HCT116 (cell line): Measurements from ENCODE around the gene NLRP5. TPM values are rescaled to one million over a fixed set of nuclear protein-coding genes. Genes with fewer than 3 reads are reported as not detected.

Experiments
- ATAC-seq: fragments of 200-7000 bp; cut with Tn5 transposase; 2 replicates; pipeline ENCODE4 v1.9.1; 2020; ENCODE audit warnings: mild to moderate bottlenecking, moderate library complexity
- BruUV-seq: library from RNA; stranded (reverse); fragments of 400-500 nt; replicated peaks from 2 replicates; lab custom pipeline; 2021; lab: Mats Ljungman, UMichigan
- CTCF ChIA-PET: fragments of 300-600 bp; sonication (Branson Sonifier 250); formaldehyde crosslinking; loops from one replicate; lab custom pipeline; 2021; ENCODE audit warnings: antibody characterized with exemption; lab: Charles Lee
- POLR2A ChIA-PET: fragments of 300-600, 350-600 bp; sonication (Branson Sonifier 250); formaldehyde crosslinking; loops from one replicate; lab custom pipeline; 2021; ENCODE audit warnings: antibody characterized with exemption; lab: Charles Lee
- RAD21 ChIA-PET, 2 experiments: fragments of 300-600 bp; sonication (Branson Sonifier 250); formaldehyde crosslinking; loops; one replicate each; lab custom pipeline; 2023; ENCODE audit warnings: low total read pairs in 2 of 2; ENCODE audit not compliant: uncharacterized antibody in 2 of 2, unreplicated experiment in 2 of 2, low non-redundant PET in 1 of 2; lab: Charles Lee
- DNase-seq: peaks from one replicate; pipeline ENCODE4 v3.0.0-alpha.2; 2010; ENCODE audit warnings: low read depth, low spot score
- H2AFZ ChIP-seq: fragments of 200-600 bp; shearing (Covaris generic), sonication (generic); 2 replicates; pipeline ENCODE4 v1.6.1; 2017; ENCODE audit warnings: low read depth, mixed run types, mixed read lengths, antibody characterized with exemption, low read length; ENCODE audit not compliant: poor library complexity, severe bottlenecking
- H3K27ac ChIP-seq: 2 replicates; pipeline ENCODE4 v1.5.1; 2012; ENCODE audit warnings: low read depth, low read length
- H3K27me3 ChIP-seq: fragments of 200-600 bp; sonication (generic); 2 replicates; pipeline ENCODE4 v1.6.1; 2016; ENCODE audit warnings: mixed run types, low read length, mixed read lengths; ENCODE audit not compliant: insufficient read depth
- H3K36me3 ChIP-seq, 2 experiments: fragments of 200-500 bp in 1 of 2; fragments of 200-600 bp in 1 of 2; sonication (Bioruptor generic) in 1 of 2; sonication (generic) in 1 of 2; 2 replicates each; pipeline versions ENCODE4 v1.5.1 to v1.6.1; 2014 to 2016; ENCODE audit warnings: low read length in 2 of 2, inconsistent platforms in 1 of 2, mixed read lengths in 1 of 2, mixed run types in 1 of 2; ENCODE audit not compliant: insufficient read depth in 2 of 2, control insufficient read depth in 1 of 2
- H3K4me1 ChIP-seq, 2 experiments: fragments of 200-600 bp in 1 of 2; sonication (generic) in 1 of 2; 2 replicates each; pipeline versions ENCODE4 v1.5.1 to v1.6.1; 2012 to 2017; ENCODE audit warnings: low read length in 2 of 2, inconsistent platforms in 1 of 2, mild to moderate bottlenecking in 1 of 2, mixed read lengths in 1 of 2, mixed run types in 1 of 2, moderate library complexity in 1 of 2; ENCODE audit not compliant: insufficient read depth in 2 of 2, control insufficient read depth in 1 of 2
- H3K4me2 ChIP-seq: fragments of 200-600 bp; sonication (generic); 2 replicates; pipeline ENCODE4 v1.6.1; 2017; ENCODE audit warnings: mixed run types, low read length, mixed read lengths
- H3K4me3 ChIP-seq, 2 experiments: fragments of 200-600 bp in 1 of 2; sonication (generic) in 1 of 2; replicated peaks in 1 of 2; 2 replicates each; pipeline ENCODE4 v1.5.1; 2011 to 2016; ENCODE audit warnings: low read length in 2 of 2, control low read depth in 1 of 2, low read depth in 1 of 2, mild to moderate bottlenecking in 1 of 2, mixed read lengths in 1 of 2, mixed run types in 1 of 2
- H3K79me2 ChIP-seq: fragments of 200-600 bp; sonication (generic); 2 replicates; pipeline ENCODE4 v1.6.1; 2017; ENCODE audit warnings: mild to moderate bottlenecking, mixed run types, low read length, moderate library complexity, mixed read lengths; ENCODE audit not compliant: insufficient read depth
- H3K9ac ChIP-seq: fragments of 200-600 bp; sonication (generic); 2 replicates; pipeline ENCODE4 v1.6.1; 2016; ENCODE audit warnings: low read length, mixed read lengths
- H3K9me2 ChIP-seq: fragments of 200-600 bp; sonication (generic), shearing (Covaris generic); 2 replicates; pipeline ENCODE4 v1.6.1; 2017; ENCODE audit warnings: mixed run types, mild to moderate bottlenecking, moderate library complexity; ENCODE audit not compliant: insufficient read depth
- H3K9me3 ChIP-seq, 2 experiments: fragments of 200-500 bp in 1 of 2; fragments of 200-600 bp in 1 of 2; sonication (Bioruptor generic) in 1 of 2; sonication (generic) in 1 of 2; 2 replicates each; pipeline ENCODE4 v1.6.1; 2014 to 2017; ENCODE audit warnings: low read length in 2 of 2, mixed read lengths in 2 of 2, inconsistent platforms in 1 of 2, low read depth in 1 of 2, mild to moderate bottlenecking in 1 of 2, mixed run types in 1 of 2, moderate library complexity in 1 of 2; ENCODE audit not compliant: control insufficient read depth in 1 of 2, insufficient read depth in 1 of 2
- H4K20me1 ChIP-seq: fragments of 200-600 bp; sonication (generic), shearing (Covaris generic); 2 replicates; pipeline ENCODE4 v1.6.1; 2017; ENCODE audit warnings: mixed run types, mild to moderate bottlenecking, moderate library complexity; ENCODE audit not compliant: insufficient read depth
- CBX3 ChIP-seq: IDR thresholded peaks from 2 replicates; pipeline ENCODE4 v1.6.1; 2012; ENCODE audit warnings: low read depth
- CEBPB ChIP-seq: IDR thresholded peaks from 2 replicates; pipeline ENCODE4 v1.6.1; 2012; ENCODE audit warnings: low read depth
- EGR1 ChIP-seq: IDR thresholded peaks from 2 replicates; pipeline ENCODE4 v1.6.1; 2012; ENCODE audit warnings: low read depth
- ELF1 ChIP-seq: IDR thresholded peaks from 2 replicates; pipeline ENCODE4 v1.6.1; 2012; ENCODE audit warnings: low read depth, borderline replicate concordance
- EZH2 ChIP-seq: fragments of 200-600 bp; sonication (generic); IDR thresholded peaks from 2 replicates; pipeline ENCODE4 v1.6.1; 2017; ENCODE audit warnings: antibody characterized with exemption, mixed run types
- EZH2phosphoT487 ChIP-seq: fragments of 200-600 bp; IDR thresholded peaks from 2 replicates; pipeline ENCODE4 v1.6.1; 2018; ENCODE audit warnings: antibody characterized with exemption, borderline replicate concordance
- POLR2A ChIP-seq: IDR thresholded peaks from 2 replicates; pipeline ENCODE4 v1.7.0; 2011; ENCODE audit warnings: borderline replicate concordance; ENCODE audit not compliant: insufficient read depth, insufficient read length; ENCODE audit errors: extremely low read depth
- POLR2AphosphoS5 ChIP-seq: IDR thresholded peaks from 2 replicates; pipeline ENCODE4 v1.6.1; 2011; ENCODE audit warnings: mild to moderate bottlenecking, low read depth, low read length, moderate library complexity
- RAD21 ChIP-seq: IDR thresholded peaks from 2 replicates; pipeline ENCODE4 v1.6.1; 2012; ENCODE audit warnings: low read depth, mild to moderate bottlenecking
- SIN3A ChIP-seq: IDR thresholded peaks from 2 replicates; pipeline ENCODE4 v1.6.1; 2012; ENCODE audit warnings: low read depth
- SP1 ChIP-seq: IDR thresholded peaks from 2 replicates; pipeline ENCODE4 v1.6.1; 2012; ENCODE audit warnings: low read depth
- SRF ChIP-seq: IDR thresholded peaks from 2 replicates; pipeline ENCODE4 v1.6.1; 2012; ENCODE audit warnings: low read depth
- TCF7L2 ChIP-seq: IDR thresholded peaks from 2 replicates; pipeline ENCODE4 v1.7.0; 2011; ENCODE audit warnings: borderline replicate concordance, inconsistent platforms; ENCODE audit not compliant: insufficient read depth, insufficient read length; ENCODE audit errors: extremely low read depth
- YY1 ChIP-seq: IDR thresholded peaks from 2 replicates; pipeline ENCODE4 v1.6.1; 2011; ENCODE audit warnings: low read length, low read depth, moderate library complexity, mild to moderate bottlenecking; ENCODE audit not compliant: insufficient replicate concordance; ENCODE audit errors: extremely low read depth
- ZNF274 ChIP-seq: fragments of 200-500 bp; sonication (Bioruptor generic); IDR thresholded peaks from 2 replicates; pipeline ENCODE4 v1.6.1; 2014; ENCODE audit warnings: mild to moderate bottlenecking, low read depth, low read length, inconsistent platforms
- intact Hi-C: fragments of 100-400 bp; cut with micrococcal nuclease; formaldehyde crosslinking; loops from 2 replicates; pipeline ENCODE4 v1.10.0; 2022
- total RNA-seq: library from RNA; stranded (reverse); gene quantifications from one replicate; pipeline ENCODE4 v1.2.1, GENCODE V29; 2021; ENCODE audit not compliant: unreplicated experiment
- TF ChIP-seq, protein P1 (sequence below): IDR thresholded peaks from 2 replicates; pipeline ENCODE4 v1.6.1; 2012
- TF ChIP-seq, protein P2 (sequence below): IDR thresholded peaks from 2 replicates; pipeline ENCODE4 v1.6.1; 2011; ENCODE audit warnings: mild to moderate bottlenecking, low read length, moderate library complexity; ENCODE audit not compliant: insufficient replicate concordance; ENCODE audit errors: extremely low read depth

Gene NLRP5
- total RNA-seq, 1 experiment from 2014 or later: 0.30 TPM

DNA sequence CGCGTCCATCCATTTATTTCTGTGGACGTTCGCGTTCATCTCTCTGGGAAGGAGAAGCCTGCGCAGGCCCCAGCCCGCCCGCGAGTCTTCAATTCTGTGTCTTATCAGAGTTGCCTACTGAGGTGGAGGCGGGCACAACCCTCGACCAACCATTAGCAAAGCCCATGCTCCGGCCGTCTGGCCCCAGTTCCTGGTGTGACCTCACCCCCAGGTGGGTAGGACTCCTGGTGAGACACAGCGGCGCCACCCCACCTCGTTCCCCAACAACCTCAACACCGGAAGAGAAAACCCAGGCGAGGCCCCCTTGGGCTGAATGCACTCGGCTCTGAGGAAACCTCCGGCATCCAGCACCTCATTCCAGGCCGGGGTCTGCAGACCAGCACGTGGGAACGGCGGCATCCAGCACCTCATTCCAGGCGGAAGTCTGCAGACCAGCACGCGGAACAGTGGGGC lies 119.8 kb downstream of the NLRP5 start:
- Histone ChIP-seq H3K4me1 (peaks cover 0 to 9% of the 10 kb centered on the region in 2 experiments; a peak in 1 of 4 replicates), H3K9me2 (no peaks in the 10 kb centered on the region), H3K9me3 (no peaks in the 10 kb centered on the region), H3K27me3 (no peaks in the 10 kb centered on the region), H3K9ac (no peak overlapping the region), H3K36me3 (peaks cover 0 to 9% of the 10 kb centered on the region in 2 experiments; a peak in 1 of 4 replicates), H3K27ac (no peak overlapping the region), H4K20me1 (peaks cover 4% of the 10 kb centered on the region; the same call in 1 of the 2 replicates), H3K4me3 (no peak overlapping the region), H3K4me2 (no peak overlapping the region), H2AFZ (no peak overlapping the region), H3K79me2 (peaks cover 94% of the 10 kb centered on the region)
- no TSS peak for BruUV-seq
- ATAC-seq (no peak), DNase-seq (no peak)
- intact Hi-C loops: no loop called here
- CTCF ChIA-PET: no interaction called here
- POLR2A ChIA-PET: no interaction called here
- RAD21 ChIA-PET: no interaction called here
- no peak for TF ChIP-seq EZH2
- TF ChIP-seq, protein P1, sequence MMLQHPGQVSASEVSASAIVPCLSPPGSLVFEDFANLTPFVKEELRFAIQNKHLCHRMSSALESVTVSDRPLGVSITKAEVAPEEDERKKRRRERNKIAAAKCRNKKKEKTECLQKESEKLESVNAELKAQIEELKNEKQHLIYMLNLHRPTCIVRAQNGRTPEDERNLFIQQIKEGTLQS: no peak
- TF ChIP-seq ELF1: no peak

GRCh38 chr19:56106993-56107392 lies 120.4 kb downstream of the NLRP5 start:
- intact Hi-C loops: no loop called here
- RAD21 ChIA-PET: no interaction called here
- H3K79me2 ChIP-seq: peaks cover 94% of the 10 kb centered on the region
- no TSS peak for BruUV-seq
- peaks cover 4% of the 10 kb centered on the region; the same call in 1 of the 2 replicates for H4K20me1 ChIP-seq
- no peaks in the 10 kb centered on the region for H3K9me3 ChIP-seq
- CTCF ChIA-PET: no interaction called here
- POLR2A ChIA-PET: no interaction called here
- H3K9me2 ChIP-seq: no peaks in the 10 kb centered on the region
- DNase-seq: no peak
- no peaks in the 10 kb centered on the region for H3K27me3 ChIP-seq
- H3K4me3 ChIP-seq: no peak overlapping the region
- H3K4me2 ChIP-seq: no peak overlapping the region
- no peak for ATAC-seq
- no peak overlapping the region for H3K9ac ChIP-seq
- peaks cover 0 to 9% of the 10 kb centered on the region in 2 experiments; a peak in 1 of 4 replicates for H3K4me1 ChIP-seq
- H2AFZ ChIP-seq: no peak overlapping the region
- no peak overlapping the region for H3K27ac ChIP-seq
- peaks cover 0 to 7% of the 10 kb centered on the region in 2 experiments; a peak in 1 of 4 replicates for H3K36me3 ChIP-seq
- TF ChIP-seq SRF (no peak), YY1 (no peak), POLR2A (no peak), POLR2AphosphoS5 (no peak), CEBPB (no peak), EGR1 (no peak), EZH2phosphoT487 (no peak), ZNF274 (no peak), TCF7L2 (no peak), RAD21 (no peak), SP1 (no peak), CBX3 (no peak), SIN3A (no peak)
- TF ChIP-seq, protein P2, sequence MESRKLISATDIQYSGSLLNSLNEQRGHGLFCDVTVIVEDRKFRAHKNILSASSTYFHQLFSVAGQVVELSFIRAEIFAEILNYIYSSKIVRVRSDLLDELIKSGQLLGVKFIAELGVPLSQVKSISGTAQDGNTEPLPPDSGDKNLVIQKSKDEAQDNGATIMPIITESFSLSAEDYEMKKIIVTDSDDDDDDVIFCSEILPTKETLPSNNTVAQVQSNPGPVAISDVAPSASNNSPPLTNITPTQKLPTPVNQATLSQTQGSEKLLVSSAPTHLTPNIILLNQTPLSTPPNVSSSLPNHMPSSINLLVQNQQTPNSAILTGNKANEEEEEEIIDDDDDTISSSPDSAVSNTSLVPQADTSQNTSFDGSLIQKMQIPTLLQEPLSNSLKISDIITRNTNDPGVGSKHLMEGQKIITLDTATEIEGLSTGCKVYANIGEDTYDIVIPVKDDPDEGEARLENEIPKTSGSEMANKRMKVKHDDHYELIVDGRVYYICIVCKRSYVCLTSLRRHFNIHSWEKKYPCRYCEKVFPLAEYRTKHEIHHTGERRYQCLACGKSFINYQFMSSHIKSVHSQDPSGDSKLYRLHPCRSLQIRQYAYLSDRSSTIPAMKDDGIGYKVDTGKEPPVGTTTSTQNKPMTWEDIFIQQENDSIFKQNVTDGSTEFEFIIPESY: no peak
